Peyer's patch (tissue), 4 donors: Measurements from ENCODE around the gene BRMS1. TPM values are rescaled to one million over a fixed set of nuclear protein-coding genes. Genes with fewer than 3 reads are reported as not detected.

Source experiments
- DNase-seq, 3 donors: peaks; one replicate each; pipeline ENCODE4 v3.0.0-alpha.2; 2017 to 2019
- H3K27ac ChIP-seq, 4 donors: fragments of 200-600 bp; sonication (generic); one replicate each; pipeline ENCODE4 v1.5.1; 2016 to 2019
- H3K27me3 ChIP-seq, 2 donors: fragments of 200-600 bp; sonication (generic); one replicate each; pipeline ENCODE4 v1.5.1; 2019
- H3K36me3 ChIP-seq, 3 donors: fragments of 200-600 bp; sonication (generic); one replicate each; pipeline ENCODE4 v1.5.1; 2016 to 2019
- H3K4me1 ChIP-seq, 4 donors: fragments of 200-600 bp; sonication (generic); one replicate each; pipeline ENCODE4 v1.5.1; 2016 to 2019
- H3K4me3 ChIP-seq, 4 donors: fragments of 200-600 bp; sonication (generic); 1 replicate in 3 of 4; 2 replicates in 1 of 4; pipeline ENCODE4 v1.5.1; 2016 to 2019; ENCODE audit warnings: mild to moderate bottlenecking in 1 of 4
- H3K9me3 ChIP-seq, 4 donors: fragments of 200-600 bp; sonication (generic); one replicate each; pipeline ENCODE4 v1.5.1; 2016 to 2019; ENCODE audit warnings: mild to moderate bottlenecking in 1 of 4
- POLR2A ChIP-seq, 2 donors: fragments of 450-650 bp; IDR thresholded peaks; one replicate each; pipeline ENCODE4 v1.5.1; 2017; ENCODE audit warnings: antibody characterized with exemption in 2 of 2, mild to moderate bottlenecking in 2 of 2, moderate library complexity in 2 of 2
- total RNA-seq, 4 donors: library from RNA; depleted of rRNA; stranded (reverse); fragments of >200 nt; gene quantifications; one replicate each; pipeline ENCODE4 v1.1.0, GENCODE V29; 2016
- TF ChIP-seq, protein P1 (sequence below), 6 experiments: fragments of 450-650 bp in 4 of 6; fragments of 200-600 bp in 2 of 6; sonication (generic) in 1 of 6; IDR thresholded peaks; one replicate each; pipeline ENCODE4 v1.5.1; 2017 to 2019; ENCODE audit warnings: antibody characterized with exemption in 6 of 6, mild to moderate bottlenecking in 3 of 6, moderate library complexity in 1 of 6

Gene BRMS1
- total RNA-seq, 4 donors from 2014 or later: 36.9 to 63.5 (median 50.3) TPM

DNA sequence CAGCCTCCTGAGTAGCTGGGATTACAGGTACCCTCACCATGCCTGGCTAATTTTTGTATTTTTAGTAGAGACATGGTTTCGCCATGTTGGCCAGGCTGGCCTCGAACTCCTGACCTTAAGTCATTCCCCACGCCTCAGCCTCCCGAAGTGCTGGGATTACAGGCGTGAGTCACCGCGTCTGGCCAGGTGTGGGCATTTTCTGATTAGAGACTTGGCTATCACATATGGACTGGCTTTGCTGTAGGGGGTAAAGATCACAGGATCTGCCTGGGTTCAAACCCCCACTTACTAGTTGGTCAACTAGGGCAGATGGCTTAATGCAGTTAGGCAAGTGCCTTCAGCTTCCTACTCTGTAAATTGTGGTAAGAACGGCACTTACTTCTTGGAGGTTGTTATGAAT is 34.6 kb downstream of the BRMS1 start:
- Histone ChIP-seq H3K4me3 (no peak overlapping the region), H3K27me3 (no peaks in the 10 kb centered on the region), H3K4me1 (peaks cover 4 to 24% (median 11%) of the 10 kb centered on the region in 4 donors), H3K27ac (no peak overlapping the region), H3K9me3 (no peaks in the 10 kb centered on the region), H3K36me3 (no peaks in the 10 kb centered on the region)
- DNase-seq: no peak
- TF ChIP-seq POLR2A (IDR thresholded peaks at IDR 0.05): no peak
- TF ChIP-seq, protein P1, sequence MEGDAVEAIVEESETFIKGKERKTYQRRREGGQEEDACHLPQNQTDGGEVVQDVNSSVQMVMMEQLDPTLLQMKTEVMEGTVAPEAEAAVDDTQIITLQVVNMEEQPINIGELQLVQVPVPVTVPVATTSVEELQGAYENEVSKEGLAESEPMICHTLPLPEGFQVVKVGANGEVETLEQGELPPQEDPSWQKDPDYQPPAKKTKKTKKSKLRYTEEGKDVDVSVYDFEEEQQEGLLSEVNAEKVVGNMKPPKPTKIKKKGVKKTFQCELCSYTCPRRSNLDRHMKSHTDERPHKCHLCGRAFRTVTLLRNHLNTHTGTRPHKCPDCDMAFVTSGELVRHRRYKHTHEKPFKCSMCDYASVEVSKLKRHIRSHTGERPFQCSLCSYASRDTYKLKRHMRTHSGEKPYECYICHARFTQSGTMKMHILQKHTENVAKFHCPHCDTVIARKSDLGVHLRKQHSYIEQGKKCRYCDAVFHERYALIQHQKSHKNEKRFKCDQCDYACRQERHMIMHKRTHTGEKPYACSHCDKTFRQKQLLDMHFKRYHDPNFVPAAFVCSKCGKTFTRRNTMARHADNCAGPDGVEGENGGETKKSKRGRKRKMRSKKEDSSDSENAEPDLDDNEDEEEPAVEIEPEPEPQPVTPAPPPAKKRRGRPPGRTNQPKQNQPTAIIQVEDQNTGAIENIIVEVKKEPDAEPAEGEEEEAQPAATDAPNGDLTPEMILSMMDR (IDR thresholded peaks at IDR 0.05): no peak

DNA sequence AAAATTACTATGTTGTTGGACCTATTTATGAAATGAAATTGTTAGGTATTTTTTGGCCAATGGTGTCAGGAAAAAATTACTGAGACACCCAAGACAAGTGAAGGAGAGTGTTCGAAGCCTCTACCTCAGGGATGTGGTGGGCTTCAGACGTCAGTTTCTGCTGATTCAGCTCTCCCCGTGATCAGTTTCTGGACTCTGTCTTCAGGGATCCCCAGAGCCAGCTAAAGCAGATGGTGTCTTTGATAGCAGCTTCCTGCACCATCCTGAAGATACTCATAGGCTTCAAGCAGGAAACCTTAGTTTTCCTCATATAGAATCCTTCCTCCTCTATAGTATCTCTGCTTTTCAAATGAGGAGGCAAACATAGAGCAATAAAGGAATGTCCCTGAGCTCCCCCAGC is 35.4 kb downstream of the BRMS1 start:
- H3K27ac ChIP-seq: no peak overlapping the region
- TF ChIP-seq, protein P1 (IDR thresholded peaks at IDR 0.05): no peak
- TF ChIP-seq POLR2A (IDR thresholded peaks at IDR 0.05): no peak
- DNase-seq: no peak

DNA sequence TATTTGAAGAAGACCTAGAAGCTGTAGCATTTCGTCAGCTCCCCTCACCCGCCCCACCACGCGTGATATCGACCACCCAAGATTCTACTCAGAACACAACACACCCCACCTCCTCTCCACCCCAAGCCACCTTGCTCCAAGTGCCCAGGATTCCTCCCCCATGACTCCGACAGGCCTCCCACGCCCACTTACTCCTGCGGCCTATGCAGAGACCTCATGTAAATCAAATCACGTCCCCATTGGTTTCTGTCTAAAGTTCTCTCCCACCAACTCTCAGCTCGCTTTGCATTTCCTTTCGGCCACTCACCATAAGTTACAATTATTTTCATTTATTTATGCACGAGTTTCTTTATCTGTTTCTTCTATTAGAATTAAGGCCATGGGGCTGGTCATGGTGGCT is 42.2 kb downstream of the BRMS1 start:
- Histone ChIP-seq H3K4me1 (no peaks in the 10 kb centered on the region), H3K4me3 (no peak overlapping the region), H3K27me3 (no peaks in the 10 kb centered on the region), H3K27ac (no peak overlapping the region), H3K9me3 (no peaks in the 10 kb centered on the region), H3K36me3 (no peaks in the 10 kb centered on the region)
- TF ChIP-seq, protein P1 (IDR thresholded peaks at IDR 0.05): no peak
- TF ChIP-seq POLR2A (IDR thresholded peaks at IDR 0.05): no peak
- DNase-seq: no peak

More for the DNA sequence above, 35.4 kb downstream of the BRMS1 start:
- H3K4me1 ChIP-seq: peaks cover 4 to 17% (median 10%) of the 10 kb centered on the region in 4 donors
- no peaks in the 10 kb centered on the region for H3K27me3 ChIP-seq
- H3K9me3 ChIP-seq: no peaks in the 10 kb centered on the region
- H3K4me3 ChIP-seq: no peak overlapping the region
- H3K36me3 ChIP-seq: no peaks in the 10 kb centered on the region

DNA sequence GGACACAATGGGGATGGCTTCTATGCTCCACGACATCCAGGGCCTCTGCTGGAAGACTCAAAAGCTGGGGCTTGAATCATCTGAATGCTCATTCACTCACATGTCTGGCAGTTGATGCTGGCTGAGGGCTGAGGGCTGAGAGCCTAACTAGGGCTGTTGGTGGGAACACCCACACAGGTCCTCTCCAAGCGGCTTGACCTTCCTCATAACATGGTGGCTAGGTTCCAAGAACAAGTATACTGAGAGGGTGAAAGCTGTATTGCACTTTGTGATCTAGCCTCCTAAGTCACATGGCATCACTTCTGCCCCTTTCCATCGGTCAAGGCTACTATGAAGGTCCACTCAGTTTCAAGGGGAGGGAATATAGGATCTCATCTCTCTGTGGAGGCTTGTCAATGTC is 45.7 kb downstream of the BRMS1 start:
- Histone ChIP-seq H3K9me3 (no peaks in the 10 kb centered on the region), H3K4me1 (no peaks in the 10 kb centered on the region), H3K27ac (no peak overlapping the region), H3K27me3 (no peaks in the 10 kb centered on the region), H3K36me3 (no peaks in the 10 kb centered on the region), H3K4me3 (no peak overlapping the region)
- DNase-seq: no peak
- TF ChIP-seq, protein P1 (IDR thresholded peaks at IDR 0.05): no peak
- TF ChIP-seq POLR2A (IDR thresholded peaks at IDR 0.05): no peak

DNA sequence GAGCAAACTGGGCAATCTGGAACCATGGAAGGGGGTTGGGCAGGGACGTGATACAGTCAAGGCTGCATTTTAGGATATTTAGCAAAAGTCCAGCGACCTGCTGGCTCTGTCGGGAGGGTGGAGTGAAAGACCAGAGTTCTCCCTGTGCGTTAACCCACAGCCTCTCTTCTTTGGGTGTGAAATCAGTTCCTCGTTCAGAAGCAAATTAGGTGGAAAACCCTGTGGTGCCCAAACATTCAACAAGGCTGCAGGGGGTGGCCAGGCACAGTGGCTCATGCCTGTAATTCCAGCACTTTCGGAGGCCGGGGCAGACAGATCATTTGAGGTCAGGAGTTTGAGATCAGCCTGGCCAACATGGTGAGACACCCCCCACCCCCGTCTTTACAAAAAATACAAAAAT is 47.3 kb downstream of the BRMS1 start:
- H3K27me3 ChIP-seq: peaks cover 0 to 1% of the 10 kb centered on the region in 2 donors
- H3K4me1 ChIP-seq: no peaks in the 10 kb centered on the region
- TF ChIP-seq, protein P1 (IDR thresholded peaks at IDR 0.05): no peak
- TF ChIP-seq POLR2A (IDR thresholded peaks at IDR 0.05): no peak
- no peaks in the 10 kb centered on the region for H3K36me3 ChIP-seq
- no peak overlapping the region for H3K4me3 ChIP-seq
- no peaks in the 10 kb centered on the region for H3K9me3 ChIP-seq
- no peak overlapping the region for H3K27ac ChIP-seq
- no peak for DNase-seq
